Amniotic stem cell (primary cell): ENCODE measurements around the gene PDLIM5.
"Not testable (repeated sequence)": the region's sequence is repeated elsewhere in the genome, so short reads cannot be mapped to it uniquely, and the experiment has no call there.

Experiments used
- DNase-seq: peaks from one replicate; lab custom pipeline; 2025; lab: John Stamatoyannopoulos, UW

Gene PDLIM5

DNA sequence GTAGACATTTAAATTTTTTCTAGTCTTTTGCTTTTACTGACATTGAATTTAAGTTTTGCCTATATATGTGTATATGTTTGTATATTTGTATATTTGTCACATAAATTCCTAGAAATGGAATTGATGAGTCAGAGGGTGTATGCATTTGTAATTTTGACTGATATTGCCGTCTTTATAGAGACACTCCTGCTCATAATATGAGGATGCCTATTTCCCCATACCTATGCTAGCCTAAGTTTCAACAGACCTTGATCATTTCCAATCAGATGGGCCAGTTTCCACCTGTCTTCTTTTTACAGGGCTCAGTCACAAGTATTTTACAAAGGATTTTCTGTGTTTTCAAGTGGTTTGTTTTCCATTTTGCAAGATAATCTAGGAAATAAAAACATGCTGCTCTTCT, 10.8 kb downstream of the PDLIM5 start:
- DNase-seq: no peak

DNA sequence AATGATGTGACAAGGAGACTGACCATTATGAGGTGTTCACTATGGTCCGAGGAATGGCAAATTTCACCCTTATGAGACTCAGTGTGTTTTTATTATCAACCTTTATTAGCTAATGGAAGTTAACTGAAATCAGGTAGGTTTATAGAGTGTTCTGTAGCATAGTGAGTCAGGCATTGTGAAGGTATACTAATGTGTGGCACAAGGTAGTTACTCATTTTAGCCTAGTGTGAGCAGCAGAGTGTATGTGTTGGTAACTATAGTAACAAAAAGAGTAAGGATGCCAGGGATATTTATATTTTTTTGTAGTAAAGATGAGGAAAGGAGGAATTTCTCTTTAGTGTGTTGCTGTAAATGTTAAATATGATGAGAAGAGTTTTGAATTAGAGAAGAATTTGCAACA, 12.0 kb downstream of the PDLIM5 start:
- no peak for DNase-seq

DNA sequence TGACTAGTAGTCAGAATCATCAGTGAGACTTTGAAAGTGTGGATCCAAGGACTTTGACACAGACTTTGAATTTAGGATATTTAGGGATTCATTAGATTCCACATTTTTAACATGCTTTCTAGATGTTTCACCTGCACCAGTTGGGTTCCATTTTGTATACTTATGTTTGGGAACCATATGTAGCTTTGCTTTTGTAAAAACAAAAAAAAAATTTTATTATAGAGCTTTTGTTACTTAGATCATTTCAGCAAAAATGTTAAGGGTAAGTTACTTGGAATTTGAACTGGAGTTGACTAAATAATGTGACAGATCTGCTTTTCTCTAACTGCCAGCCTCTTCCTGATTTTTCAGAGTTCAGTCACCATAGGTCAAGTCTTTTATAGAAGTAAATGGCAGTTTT, 14.6 kb downstream of the PDLIM5 start:
- DNase-seq: no peak

DNA sequence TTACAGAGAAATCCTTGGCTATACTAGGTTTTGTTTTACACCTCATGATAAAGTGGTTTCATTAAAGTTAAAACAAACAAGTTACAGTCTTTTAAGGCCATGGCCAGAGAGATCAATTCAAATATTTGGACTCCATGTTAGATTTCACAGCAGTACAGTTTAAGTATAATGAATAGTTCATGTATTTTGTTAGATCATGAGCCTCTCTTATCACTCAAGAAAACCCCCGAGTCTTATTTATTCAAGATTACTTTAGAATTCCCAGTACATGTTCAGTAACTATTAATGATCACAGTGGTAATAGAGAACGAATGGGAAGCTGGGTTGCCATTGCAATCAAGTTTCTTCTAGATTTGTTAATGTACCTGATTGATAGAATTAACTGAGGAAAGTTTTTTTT, 15.2 kb downstream of the PDLIM5 start:
- DNase-seq: no peak

DNA sequence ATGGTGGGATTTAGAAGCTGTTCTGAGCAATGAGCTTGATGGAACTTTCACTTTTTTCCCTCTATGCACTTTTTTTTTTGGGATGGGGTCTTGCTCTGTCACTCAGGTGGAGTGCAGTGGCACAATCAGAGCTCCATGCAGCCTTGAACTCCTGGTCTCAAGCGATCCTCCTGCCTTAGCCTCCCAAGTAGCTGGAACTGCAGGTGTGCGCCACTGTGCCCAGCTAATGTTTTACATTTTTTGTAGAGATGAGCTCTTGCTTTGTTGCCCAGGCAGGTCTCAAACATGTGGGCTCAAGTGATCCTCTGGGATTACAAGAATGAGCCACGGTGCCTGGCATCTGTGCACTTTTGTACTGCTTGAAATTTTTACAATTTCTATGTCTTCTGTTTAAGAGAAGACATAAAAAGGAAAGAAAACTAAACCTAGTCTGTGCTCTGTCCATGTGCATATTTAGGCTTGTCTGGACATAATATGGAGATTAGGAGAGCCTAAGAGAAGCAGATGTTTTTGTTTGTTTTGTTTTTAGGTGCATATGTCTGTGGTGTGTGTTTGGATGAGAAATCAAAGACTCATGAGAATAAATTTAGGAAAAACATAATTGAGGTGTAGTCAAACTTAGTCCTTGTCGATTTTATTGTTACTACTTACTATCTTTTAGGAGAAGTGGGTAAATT, 16.5 kb downstream of the PDLIM5 start:
- DNase-seq: no peak

DNA sequence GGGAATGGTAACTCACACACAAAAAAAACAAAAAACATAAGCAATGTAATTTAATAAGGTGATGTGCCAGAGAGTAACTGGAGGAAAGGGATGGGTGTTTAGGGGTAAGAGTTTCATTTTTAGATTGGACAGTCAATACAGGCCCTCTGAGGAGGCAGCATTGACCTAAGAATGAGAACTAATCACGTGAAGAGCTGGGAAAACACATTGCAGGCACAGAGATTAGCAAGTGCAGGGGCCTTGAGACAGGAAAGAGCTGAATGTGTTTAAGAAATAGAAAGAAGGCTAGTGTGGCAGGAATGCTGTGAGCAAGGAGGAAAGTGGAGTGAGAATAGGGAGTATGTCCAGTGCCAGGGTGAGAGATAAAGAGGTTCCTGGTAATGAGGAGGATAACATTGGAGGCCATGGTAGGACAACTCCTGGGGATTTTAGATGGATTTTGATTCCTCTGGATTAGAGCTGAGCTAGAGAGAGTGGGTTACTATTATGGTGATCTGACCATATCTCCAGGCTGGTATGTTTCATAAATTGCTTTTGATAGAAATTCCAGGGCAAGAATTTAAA, 17.6 kb downstream of the PDLIM5 start:
- no peak for DNase-seq

DNA sequence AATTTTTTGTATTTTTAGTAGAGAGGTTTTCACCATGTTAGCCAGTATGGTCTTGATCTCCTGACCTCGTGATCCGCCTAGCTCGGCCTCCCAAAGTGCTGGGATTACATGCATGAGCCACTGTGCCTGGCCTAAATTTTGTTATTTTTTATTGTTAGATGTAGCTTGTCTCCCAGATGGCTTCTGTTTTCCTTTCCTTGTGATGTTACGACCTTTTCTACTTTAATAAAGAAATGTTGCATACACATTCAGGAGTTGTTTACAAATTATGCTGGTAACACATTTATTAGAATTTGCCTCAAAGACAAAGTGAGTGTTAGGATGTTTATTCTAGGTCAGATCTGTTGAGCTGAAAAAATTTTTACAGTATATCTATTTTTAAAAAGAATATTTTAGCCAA, 18.4 kb downstream of the PDLIM5 start:
- DNase-seq: no peak

DNA sequence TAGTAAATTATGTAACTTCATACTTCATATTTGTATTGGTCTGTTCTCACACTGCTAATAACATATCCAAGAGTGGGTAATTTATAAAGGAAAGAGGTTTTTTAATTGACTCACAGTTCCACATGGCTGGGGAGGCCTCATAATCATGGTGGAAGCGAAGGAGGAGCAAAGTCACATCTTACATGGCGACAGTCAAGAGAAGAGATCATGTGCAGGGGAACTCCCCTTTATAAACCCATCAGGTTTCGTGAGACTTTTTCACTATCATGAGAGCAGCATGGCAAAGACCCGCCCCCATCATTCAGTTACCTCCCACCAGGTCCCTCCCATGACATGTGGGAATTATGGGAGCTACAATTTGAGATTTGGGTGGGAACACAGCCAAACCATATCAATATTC, 19.0 kb downstream of the PDLIM5 start:
- DNase-seq: not testable (repeated sequence)

DNA sequence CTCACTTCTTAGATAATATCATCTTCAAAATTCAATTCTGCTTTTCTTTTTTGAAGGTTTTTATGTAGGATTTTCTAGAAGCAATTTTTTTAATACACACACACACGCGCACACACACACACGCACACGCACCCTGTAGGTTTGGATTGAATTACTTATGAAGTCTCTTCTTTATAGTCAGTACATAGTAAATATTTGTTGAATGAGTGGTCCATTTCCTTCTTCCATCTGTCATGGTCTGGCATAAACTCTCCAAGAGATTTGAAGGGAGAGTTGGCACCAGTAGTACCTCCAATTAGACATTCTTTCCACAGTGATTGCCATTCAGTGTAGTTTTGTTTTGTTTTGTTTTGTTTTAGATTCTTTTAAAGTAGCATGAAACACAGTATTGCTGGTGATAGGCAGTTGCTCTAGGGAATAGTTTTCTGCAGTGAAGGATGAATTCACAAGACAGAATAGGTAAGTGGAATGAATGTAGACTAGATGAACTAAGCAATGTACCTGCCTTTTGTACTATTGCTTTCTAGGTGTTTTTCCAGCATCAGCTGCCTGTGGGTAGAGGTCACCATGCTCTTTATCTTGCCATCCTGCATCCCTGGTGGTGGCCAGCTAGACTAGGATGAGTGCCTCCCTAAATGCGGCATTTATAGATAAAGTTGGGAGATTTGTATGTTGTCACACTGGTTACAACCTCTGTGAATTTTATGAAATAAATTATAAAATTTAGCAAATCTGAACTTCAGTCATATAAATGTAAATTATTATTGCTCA, 20.5 kb downstream of the PDLIM5 start:
- DNase-seq: peak; percentile 57

DNA sequence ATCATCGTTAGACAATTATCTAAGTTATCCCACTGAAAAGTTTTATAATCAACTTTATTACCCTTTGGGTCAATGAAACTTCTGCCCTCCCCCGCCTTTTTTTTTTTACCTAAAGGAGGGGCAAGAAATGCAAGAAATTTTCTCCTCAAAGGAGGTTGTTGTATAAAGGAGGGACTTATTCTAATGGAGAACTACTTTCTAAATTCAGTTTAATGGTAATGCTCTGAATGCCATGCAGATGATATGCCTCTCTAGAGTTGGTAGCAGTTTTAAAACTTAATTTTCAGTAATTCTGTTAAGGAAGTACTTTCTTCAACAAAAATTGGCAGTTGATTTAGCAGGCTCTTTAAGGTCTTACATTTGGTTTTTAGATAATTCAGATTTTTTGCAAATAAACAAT, 23.3 kb downstream of the PDLIM5 start:
- DNase-seq: no peak

DNA sequence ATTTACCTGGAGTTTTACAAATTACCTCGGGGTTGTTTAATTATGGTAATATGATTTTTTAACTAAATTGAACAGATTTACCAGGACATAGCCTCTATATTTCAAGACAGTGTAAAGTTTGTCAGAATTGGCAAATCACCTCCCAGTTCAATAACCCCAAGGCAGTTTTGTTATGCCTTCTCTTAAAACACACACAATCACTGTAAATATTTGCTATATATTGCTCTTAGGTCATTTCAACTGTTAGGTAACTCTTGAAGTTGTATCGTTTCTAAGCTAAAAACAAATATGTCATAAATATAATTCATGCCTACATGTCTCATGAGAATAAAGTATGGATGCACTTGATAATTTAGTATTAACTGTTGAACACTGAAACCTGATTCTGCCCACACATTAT, 24.1 kb downstream of the PDLIM5 start:
- no peak for DNase-seq

DNA sequence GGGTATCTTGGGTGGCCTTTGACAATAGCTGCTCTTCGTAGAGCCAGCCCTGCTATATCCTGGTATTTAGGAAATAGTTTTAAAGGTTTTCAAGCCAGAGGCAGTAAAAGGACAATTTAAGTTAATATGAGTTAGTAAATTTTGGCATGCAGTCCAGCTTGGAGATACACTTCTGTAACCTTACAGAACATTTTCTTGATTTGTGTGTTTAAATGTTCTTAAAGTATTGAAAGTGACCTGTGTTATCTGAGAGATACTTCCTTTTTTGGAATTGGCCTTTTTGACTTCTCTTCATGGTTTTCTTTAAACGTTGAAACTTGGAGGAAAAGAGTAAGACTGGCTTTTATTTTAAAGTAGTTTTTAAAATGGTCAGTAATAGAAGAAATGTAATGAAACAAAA, 25.5 kb downstream of the PDLIM5 start:
- DNase-seq: no peak

DNA sequence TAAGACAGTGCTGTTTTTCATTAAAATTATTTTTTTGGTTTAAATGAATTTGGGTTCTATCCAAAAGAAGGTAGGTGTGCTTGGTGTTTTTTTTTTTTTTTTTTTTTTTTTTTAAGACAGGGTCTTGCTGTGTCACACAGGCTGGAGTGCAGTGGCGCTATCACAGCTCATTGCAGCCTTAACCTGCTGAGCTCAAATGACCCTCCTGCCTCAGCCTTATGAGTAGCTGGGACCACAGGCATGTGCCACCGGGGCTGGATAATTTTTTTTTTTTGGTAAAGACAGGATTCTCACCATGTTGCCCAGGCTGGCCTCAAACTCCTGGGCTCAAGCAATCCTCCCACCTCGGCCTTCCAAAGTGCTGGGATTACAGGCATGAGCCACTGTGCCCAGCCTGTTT, 27.1 kb downstream of the PDLIM5 start:
- not testable (repeated sequence) for DNase-seq

DNA sequence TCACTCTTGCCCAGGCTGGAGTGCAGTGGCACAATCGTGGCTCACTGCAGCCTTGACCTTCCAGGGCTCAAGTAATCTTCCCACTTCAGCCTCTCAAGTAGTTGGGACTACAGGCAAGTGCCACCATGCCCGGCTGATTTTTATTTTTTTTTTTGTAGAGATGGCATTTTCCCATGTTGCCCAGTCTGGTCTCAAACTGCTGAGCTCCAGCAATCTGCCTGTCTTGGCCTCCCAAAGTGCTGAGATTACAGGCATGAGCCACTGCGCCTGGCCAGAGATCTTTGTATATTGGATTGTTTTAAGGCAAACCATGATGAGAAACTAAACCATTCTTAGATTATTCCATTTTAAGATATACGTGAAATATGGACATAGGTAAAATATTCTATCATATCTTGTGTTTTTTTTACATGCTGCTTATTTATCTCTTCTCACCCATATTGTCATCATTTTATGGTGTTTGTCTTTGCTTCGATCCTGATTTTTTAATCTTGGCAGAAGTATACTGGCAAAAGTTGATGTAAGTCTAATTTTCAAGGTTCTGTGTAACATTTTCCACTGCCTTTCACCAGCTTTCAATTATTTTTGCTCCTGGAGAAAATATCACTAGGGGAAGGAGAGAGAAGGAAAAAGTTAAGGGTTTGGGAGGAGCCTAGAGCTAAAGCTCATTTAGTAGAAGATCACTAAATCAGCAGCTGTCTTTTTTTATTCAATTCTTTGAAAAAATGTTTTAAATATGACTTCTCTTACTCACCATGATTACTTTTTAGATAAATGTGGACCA, 27.8 kb downstream of the PDLIM5 start:
- no peak for DNase-seq

DNA sequence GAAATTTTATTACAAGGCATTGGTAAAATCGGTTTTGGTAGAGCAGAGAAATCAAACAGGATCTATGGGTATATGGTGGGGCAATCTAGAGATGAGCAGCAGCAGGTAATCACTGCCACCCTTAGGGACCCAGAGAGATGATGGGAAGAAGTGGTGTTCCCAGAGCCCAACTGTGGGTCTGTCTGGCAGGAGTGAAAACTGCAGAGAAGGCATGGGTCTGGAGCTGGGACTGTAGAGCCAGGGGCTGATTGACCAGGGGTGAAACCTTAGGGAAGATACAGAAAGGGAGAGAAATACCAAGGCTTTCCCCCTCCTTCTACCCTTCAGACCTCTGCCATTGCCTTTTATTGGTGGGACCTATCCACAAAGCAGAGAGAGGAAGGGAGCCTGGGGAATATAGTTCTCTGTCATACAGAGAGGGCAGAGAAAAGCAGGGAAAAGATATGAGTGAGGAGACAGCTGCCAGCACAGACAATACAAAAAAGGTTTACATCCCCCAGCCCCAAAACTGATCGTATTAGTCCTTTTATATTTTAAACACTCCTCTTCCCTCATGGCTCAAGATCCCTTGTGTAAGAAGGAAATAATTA, 28.7 kb downstream of the PDLIM5 start:
- no peak for DNase-seq

DNA sequence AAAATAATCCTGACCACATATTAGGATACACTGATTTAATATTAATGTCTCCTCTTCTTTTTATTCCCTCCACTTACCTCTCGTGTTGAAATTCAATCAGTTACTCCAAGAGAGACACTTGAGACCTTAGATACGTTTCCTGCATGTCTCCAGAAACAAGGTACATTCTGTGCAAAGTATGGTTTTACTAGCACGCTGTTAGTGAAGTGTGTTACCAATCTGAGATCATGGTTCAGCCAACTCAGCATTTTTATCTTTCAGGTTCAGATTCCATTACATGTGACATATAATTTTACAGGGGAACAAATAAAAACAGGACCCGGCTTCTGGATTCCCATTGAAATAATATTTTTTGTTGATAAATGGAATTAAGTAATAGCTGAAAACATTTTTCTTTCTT, 32.2 kb downstream of the PDLIM5 start:
- DNase-seq: no peak

DNA sequence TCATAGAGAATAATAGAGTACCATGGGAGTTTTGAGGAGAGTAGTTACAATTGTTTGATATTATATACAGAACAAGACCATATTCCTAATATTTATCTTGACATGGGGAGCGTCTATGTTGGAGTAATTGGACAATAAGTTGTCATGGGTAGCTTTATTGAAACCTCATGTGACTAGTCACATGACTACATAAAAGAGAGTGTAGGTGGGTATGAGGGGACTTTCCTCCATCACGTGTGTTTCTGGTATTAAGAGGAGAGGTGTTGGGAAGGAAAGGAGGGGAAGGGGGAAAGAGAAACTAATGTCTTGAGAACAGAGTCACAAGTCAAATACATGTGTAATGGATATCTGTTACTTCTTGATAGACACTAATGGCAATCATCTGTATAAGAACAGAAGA, 33.1 kb downstream of the PDLIM5 start:
- DNase-seq: no peak

DNA sequence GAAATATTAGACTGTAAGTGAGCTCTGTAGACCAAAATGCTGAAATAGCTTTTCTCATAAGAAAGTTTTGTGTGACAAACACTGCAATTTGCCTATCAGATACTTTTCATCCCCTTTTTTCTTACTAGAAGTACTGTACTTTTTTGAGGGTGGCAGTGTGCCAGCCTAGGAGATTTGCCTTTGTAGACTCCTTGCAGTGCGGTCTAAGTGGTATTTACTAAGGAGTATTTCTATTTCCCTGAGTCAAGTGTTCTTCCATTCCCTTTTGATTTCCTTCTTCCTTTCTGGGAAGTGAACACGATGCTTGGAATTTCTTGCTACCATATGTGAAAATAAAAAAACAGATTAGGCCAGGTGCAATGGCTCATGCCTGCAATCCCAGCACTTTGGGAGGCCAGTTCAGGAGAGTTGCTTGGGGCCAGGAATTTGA, 34.6 kb downstream of the PDLIM5 start:
- no peak for DNase-seq

DNA sequence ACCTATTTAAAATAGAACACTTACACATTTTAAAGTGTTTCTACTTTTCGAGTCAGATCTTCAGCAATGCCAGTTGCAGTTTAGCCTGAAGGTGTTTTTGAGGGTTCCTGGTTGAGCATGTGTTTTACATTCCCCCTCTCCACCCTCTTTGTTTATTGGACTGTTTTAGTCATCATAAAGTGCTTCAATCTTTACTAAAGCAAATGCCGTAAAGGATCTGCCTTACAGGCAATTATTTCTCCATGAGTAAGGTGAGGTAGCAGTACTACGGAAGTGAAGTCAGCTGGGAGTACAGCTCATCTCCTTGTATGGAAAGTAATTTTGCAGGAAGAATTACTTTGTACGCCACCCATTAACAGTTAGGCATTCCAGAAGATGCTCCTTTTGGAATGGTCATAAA, 36.9 kb downstream of the PDLIM5 start:
- peak; percentile 24 for DNase-seq

DNA sequence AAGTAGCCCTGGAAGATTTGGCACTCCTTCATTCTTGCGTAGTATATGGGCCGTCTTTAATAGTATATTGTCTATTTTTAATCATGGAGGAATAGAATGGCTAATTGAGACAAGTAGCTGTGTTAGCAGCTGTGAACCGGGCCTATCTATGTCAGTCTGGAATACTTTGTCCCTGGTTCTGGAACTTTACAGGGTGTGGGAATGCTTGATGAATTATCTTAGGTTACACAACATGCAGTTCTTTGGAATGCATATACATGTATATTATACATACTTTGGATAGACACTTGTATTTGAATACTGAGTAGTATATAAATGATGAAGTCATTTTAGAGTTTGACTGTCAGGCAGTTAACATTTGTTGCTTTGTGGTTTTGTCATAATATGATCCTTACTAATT, 37.4 kb downstream of the PDLIM5 start:
- no peak for DNase-seq

DNA sequence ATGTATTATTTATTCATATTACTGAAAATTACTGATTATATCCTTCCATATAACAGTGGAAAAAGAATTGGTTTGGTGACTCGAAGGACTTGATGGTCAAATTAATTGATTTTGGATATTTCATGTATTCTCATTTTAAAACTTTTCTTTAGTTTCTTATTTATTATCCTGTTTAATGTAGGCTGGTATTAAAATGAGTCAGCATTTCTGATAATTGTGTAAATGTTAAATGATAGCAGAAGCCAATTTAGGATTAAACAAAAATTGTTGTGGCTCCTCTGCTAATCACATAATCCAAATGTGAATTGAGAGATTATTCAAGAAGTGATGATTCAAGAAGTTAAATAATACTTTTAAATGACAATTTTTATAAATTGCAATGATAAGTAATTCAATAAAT, 38.7 kb downstream of the PDLIM5 start:
- DNase-seq: no peak

DNA sequence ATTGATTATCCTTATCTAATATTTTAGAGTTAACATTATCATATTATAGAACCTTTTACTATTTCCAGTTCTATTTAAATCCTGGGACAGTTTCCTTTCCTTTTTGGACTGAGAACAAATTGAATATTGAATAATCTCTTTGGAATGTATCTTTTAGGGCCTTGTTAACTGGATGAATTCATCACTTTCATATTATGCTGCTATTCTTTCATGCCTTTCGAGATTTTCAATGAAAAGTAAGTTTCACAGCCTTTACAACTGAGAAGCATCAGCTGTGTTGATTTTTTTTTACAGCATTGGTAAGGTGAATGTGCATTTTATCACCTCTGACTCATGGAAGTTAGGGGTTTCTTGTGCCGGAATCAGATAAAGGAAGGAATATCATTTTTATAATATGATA, 39.6 kb downstream of the PDLIM5 start:
- no peak for DNase-seq
